Transverse colon (tissue), 4 donors: ENCODE data around the gene FAM53A. TPM values are rescaled to one million over a fixed set of nuclear protein-coding genes. Genes with fewer than 3 reads are reported as not detected.

Experiments
- DNase-seq: peaks from one replicate; pipeline ENCODE4 v3.0.0-alpha.2; 2019
- H3K27ac ChIP-seq, 4 donors: fragments of 200-600 bp; sonication (generic); 2 replicates each; pipeline ENCODE4 v1.5.1; 2016 to 2018; ENCODE audit warnings: inconsistent platforms in 4 of 4
- H3K27me3 ChIP-seq: fragments of 200-600 bp; sonication (generic); 2 replicates; pipeline ENCODE4 v1.5.1; 2017; ENCODE audit warnings: inconsistent platforms
- H3K36me3 ChIP-seq, 4 donors: fragments of 200-600 bp; sonication (generic); 2 replicates each; pipeline ENCODE4 v1.5.1; 2017 to 2019; ENCODE audit warnings: inconsistent platforms in 4 of 4
- H3K4me1 ChIP-seq, 4 donors: fragments of 200-600 bp; sonication (generic); 2 replicates each; pipeline ENCODE4 v1.5.1; 2017 to 2020; ENCODE audit warnings: inconsistent platforms in 4 of 4
- H3K4me3 ChIP-seq, 4 donors: fragments of 200-600 bp; sonication (generic); 1 replicate in 1 of 4; 2 replicates in 3 of 4; pipeline versions ENCODE4 v1.5.1 to v1.6.1; 2017 to 2019; ENCODE audit warnings: inconsistent platforms in 4 of 4
- H3K9me3 ChIP-seq, 2 donors: fragments of 200-600 bp; sonication (generic); 2 replicates each; pipeline ENCODE4 v1.5.1; 2017 to 2019; ENCODE audit warnings: inconsistent platforms in 2 of 2
- EP300 ChIP-seq: sonication (generic); formaldehyde crosslinking; IDR thresholded peaks from one replicate; pipeline ENCODE4 v1.6.1; 2017; ENCODE audit warnings: antibody characterized with exemption, low read depth
- POLR2A ChIP-seq: fragments of 450-650 bp; IDR thresholded peaks from one replicate; pipeline ENCODE4 v1.6.1; 2016; ENCODE audit warnings: antibody characterized with exemption, mild to moderate bottlenecking, moderate library complexity
- POLR2AphosphoS5 ChIP-seq, 3 donors: sonication (generic); formaldehyde crosslinking; IDR thresholded peaks; one replicate each; pipeline ENCODE4 v1.6.1; 2016; ENCODE audit warnings: antibody characterized with exemption in 3 of 3
- WGBS, 2 donors: methylation state at CpG; one replicate each; pipeline ENCODE4 v1.1.5; 2018; ENCODE audit warnings: low coverage in 1 of 2; 5-methylcytosine and 5-hydroxymethylcytosine counted together
- in situ Hi-C, 4 donors: fragments of 200-750 bp; cut with MboI; loops; one replicate each; pipeline versions ENCODE4 v1.15.0 to v1.15.1; 2017; ENCODE audit warnings: low sequenced_read_pairs in 3 of 4, low pct_ligation_motif_present in 1 of 4, low pct_unique_long_range_greater_than_20kb in 1 of 4
- intact Hi-C: fragments of 100-400 bp; cut with DNase I; formaldehyde crosslinking; loops from one replicate; pipeline ENCODE4 v1.15.1; 2023; ENCODE audit warnings: low total_unique reads
- total RNA-seq, 4 donors: library from RNA; depleted of rRNA; stranded (reverse); fragments of >200 nt; gene quantifications; one replicate each; pipeline ENCODE4 v1.1.0, GENCODE V29; 2016
- TF ChIP-seq, protein P1 (sequence below), 5 experiments: fragments of 200-600 bp in 3 of 5; fragments of 450-650 bp in 2 of 5; sonication (generic) in 3 of 5; IDR thresholded peaks; 1 replicate in 2 of 5; 2 replicates in 3 of 5; pipeline ENCODE4 v1.5.1; 2016 to 2017; ENCODE audit warnings: antibody characterized with exemption in 5 of 5, inconsistent platforms in 3 of 5, mild to moderate bottlenecking in 2 of 5, moderate library complexity in 1 of 5

The FAM53A gene
- total RNA-seq, 4 donors from 2014 or later: 1.4 to 32.9 (median 2.7) TPM

DNA sequence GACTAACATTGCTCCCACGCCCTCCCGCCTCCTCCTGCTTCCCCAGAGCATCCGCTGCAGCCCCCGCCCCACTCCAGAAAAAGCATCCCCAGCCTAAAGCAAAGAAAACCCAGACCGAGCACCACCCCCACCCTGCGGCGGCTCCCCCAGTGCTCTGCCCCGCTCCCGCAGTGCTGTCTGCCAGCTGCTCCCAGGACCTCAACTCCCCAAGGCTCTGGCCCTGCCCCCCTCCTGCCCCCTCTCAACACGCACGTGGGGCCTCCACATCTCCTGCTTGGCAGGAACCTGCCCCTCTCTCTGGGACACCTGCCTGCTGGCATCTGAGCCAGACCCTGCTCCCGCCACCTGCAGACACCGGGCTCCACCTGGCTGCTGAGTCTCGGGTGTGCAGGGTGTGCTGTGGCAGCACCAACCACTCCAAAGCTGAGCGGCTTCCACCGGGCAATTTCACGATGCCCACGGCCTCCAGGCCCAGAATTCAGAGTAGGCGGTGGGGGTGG is 79.4 kb downstream of the FAM53A start:
- DNase-seq: peak; percentile 22

DNA sequence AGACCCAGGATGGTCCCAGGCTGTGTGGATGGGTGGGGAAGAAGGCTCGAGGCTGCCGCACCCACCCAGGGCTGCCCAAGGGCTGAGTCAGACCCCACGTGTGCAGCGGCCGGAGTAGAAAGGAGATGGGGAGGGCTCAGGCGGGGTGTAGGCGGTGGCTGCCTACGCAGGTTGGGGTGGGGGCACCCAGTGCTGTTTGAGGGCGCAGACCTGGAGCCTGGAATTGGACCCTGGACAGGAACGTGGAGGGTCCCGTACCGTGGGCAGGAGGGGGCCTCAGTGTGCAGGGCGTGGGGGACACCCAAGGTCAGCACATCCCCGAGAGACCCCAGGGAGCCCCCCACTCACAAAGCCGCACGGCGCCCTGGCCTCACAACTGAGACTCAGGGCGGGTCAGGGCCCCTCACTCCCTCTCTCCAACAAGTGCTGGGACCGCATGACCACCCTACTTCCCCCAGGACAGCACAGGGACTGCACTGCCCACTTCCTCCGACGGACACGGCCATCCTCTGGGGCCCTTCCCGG is 79.9 kb downstream of the FAM53A start:
- no peak for DNase-seq
- H3K27me3 ChIP-seq: peaks cover 32% of the 10 kb centered on the region
- intact Hi-C loops: no loop called here
- 25% methylated on average over 18 of the region's 23 CpGs; no CpG with 5 or more reads in 1 of the 2 donors for WGBS, 2 donors
- H3K36me3 ChIP-seq: no peaks in the 10 kb centered on the region
- H3K4me1 ChIP-seq: no peaks in the 10 kb centered on the region
- in situ Hi-C loops: loop anchor here in 2 of 4 donors (25.0 kb wide), 1 partner anchor 242 kb away; no protein-coding TSS in a partner anchor
- H3K9me3 ChIP-seq: no peaks in the 10 kb centered on the region
- H3K27ac ChIP-seq: no peak overlapping the region
- TF ChIP-seq EP300 (no peak), POLR2A (no peak), POLR2AphosphoS5 (IDR thresholded peaks at IDR 0.05) (no peak)
- TF ChIP-seq, protein P1, sequence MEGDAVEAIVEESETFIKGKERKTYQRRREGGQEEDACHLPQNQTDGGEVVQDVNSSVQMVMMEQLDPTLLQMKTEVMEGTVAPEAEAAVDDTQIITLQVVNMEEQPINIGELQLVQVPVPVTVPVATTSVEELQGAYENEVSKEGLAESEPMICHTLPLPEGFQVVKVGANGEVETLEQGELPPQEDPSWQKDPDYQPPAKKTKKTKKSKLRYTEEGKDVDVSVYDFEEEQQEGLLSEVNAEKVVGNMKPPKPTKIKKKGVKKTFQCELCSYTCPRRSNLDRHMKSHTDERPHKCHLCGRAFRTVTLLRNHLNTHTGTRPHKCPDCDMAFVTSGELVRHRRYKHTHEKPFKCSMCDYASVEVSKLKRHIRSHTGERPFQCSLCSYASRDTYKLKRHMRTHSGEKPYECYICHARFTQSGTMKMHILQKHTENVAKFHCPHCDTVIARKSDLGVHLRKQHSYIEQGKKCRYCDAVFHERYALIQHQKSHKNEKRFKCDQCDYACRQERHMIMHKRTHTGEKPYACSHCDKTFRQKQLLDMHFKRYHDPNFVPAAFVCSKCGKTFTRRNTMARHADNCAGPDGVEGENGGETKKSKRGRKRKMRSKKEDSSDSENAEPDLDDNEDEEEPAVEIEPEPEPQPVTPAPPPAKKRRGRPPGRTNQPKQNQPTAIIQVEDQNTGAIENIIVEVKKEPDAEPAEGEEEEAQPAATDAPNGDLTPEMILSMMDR (IDR thresholded peaks at IDR 0.05): no peak
- H3K4me3 ChIP-seq: no peak overlapping the region

More for the DNA sequence above, 79.4 kb downstream of the FAM53A start:
- 26% methylated on average over 15 of the region's 19 CpGs; no CpG with 5 or more reads in 1 of the 2 donors for WGBS, 2 donors
- Histone ChIP-seq H3K4me1 (no peaks in the 10 kb centered on the region), H3K9me3 (no peaks in the 10 kb centered on the region), H3K36me3 (no peaks in the 10 kb centered on the region), H3K4me3 (no peak overlapping the region), H3K27ac (no peak overlapping the region), H3K27me3 (peaks cover 32% of the 10 kb centered on the region)
- TF ChIP-seq POLR2A: no peak
- TF ChIP-seq, protein P1 (IDR thresholded peaks at IDR 0.05): peak in 1 of 5 experiments; percentile 20
- intact Hi-C loops: no loop called here
- in situ Hi-C loops: loop anchor here in 2 of 4 donors (25.0 kb wide), 1 partner anchor 242 kb away; no protein-coding TSS in a partner anchor

DNA sequence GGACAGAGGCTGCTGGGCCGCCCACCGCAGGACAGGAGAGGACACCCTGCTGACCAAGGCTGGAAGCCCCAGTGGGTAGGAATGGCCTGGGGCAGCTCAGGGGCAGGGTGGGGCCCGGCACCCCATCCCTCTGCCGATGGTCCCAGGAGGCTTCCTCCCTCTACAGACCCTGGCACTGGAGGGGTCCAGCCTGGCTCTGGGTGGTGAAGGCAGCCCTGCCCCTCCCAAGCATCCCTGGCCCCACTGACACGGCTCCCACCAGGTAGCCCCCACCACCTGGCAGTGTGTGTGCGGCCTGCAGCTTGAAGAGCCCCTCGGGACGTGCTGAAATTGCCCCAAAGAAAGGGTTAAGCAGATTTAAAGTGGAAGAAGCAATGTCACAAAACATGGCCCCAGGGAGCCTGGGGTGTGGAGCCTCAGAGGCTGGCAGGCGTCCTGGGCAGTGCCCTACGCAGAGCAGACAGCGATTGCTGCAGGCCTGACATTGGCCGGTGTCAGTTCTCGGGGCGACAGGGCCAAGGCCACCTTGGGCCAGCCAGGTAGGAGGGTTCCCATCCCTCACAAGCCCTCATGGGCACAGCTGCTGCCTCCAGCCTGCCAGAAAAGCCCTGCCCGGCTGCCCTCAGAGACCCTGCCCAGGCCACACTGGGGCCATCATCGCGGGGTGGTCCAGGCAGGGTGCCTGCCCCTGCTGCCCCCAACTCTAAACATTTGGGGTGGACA is 80.5 kb downstream of the FAM53A start:
- Histone ChIP-seq H3K27ac (no peak overlapping the region), H3K36me3 (no peaks in the 10 kb centered on the region), H3K4me1 (no peaks in the 10 kb centered on the region), H3K27me3 (peaks cover 32% of the 10 kb centered on the region), H3K9me3 (no peaks in the 10 kb centered on the region), H3K4me3 (no peak overlapping the region)
- in situ Hi-C loops (loop anchor here in 2 of 4 donors (25.0 kb wide), 1 partner anchor 241 kb away; no protein-coding TSS in a partner anchor), intact Hi-C loops (no loop called here)
- DNase-seq: no peak
- 65% methylated on average over 14 of the region's 17 CpGs; no CpG with 5 or more reads in 1 of the 2 donors for WGBS, 2 donors
- TF ChIP-seq POLR2AphosphoS5 (IDR thresholded peaks at IDR 0.05): no peak
- no peak for TF ChIP-seq EP300
- TF ChIP-seq, protein P1 (IDR thresholded peaks at IDR 0.05): no peak
- TF ChIP-seq POLR2A: no peak

DNA sequence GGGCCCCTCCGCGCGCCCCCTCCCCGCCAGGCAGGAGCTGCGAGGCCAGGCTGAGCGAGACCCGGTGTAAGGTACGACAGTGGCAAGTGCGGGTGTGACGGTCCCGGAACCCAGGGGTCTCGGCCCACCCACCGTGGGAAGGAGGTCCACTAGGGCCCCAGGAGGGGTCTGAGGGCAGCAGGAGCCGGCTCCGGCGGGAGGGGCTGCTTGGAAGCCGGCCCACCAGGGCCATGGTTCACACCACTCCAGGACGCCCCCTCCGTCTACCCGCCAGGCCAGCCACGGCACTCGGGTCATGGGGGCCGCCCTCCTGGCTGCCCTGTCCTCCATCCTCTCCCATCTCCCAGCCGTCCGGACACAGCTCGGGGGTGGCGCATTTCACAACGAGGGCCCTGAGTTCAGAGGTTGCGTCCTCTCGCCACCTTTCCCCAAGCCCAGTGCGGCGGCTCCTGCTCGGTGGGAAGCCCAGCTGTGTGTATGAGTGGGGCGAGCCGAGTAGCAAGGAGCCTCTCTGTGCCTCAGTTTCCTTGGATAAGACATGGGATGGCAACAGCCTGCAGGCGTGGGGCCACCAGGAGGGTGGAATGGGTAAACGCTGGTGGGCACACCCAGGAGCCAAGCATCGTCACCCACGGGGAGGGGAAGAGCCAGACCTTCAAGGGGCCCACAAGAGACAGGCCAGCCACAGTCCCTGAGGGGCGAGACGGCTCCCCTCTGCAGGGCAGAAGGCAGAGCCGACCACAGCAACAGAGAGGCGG is 81.3 kb downstream of the FAM53A start:
- intact Hi-C loops (no loop called here), in situ Hi-C loops (loop anchor here in 2 of 4 donors (25.0 kb wide), 1 partner anchor 241 kb away; no protein-coding TSS in a partner anchor)
- no peak overlapping the region for H3K27ac ChIP-seq
- H3K36me3 ChIP-seq: no peaks in the 10 kb centered on the region
- no peaks in the 10 kb centered on the region for H3K4me1 ChIP-seq
- peaks cover 32% of the 10 kb centered on the region for H3K27me3 ChIP-seq
- H3K4me3 ChIP-seq: no peak overlapping the region
- DNase-seq: no peak
- no peaks in the 10 kb centered on the region for H3K9me3 ChIP-seq
- 78 to 82% methylated on average over 10 to 43 of the region's 43 CpGs for WGBS, 2 donors
- TF ChIP-seq EP300 (no peak), POLR2A (no peak), POLR2AphosphoS5 (IDR thresholded peaks at IDR 0.05) (no peak)
- TF ChIP-seq, protein P1 (IDR thresholded peaks at IDR 0.05): no peak
